GM18858 (cell line): ENCODE data around the gene FKBP2.
"Not testable (repeated sequence)": the region's sequence is repeated elsewhere in the genome, so short reads cannot be mapped to it uniquely, and the experiment has no call there.

ENCODE experiments used
- ATAC-seq: cut with Tn5 transposase; IDR thresholded peaks from one replicate; pipeline ENCODE4 v1.9.1; 2021; ENCODE audit not compliant: unreplicated experiment

The FKBP2 gene

DNA sequence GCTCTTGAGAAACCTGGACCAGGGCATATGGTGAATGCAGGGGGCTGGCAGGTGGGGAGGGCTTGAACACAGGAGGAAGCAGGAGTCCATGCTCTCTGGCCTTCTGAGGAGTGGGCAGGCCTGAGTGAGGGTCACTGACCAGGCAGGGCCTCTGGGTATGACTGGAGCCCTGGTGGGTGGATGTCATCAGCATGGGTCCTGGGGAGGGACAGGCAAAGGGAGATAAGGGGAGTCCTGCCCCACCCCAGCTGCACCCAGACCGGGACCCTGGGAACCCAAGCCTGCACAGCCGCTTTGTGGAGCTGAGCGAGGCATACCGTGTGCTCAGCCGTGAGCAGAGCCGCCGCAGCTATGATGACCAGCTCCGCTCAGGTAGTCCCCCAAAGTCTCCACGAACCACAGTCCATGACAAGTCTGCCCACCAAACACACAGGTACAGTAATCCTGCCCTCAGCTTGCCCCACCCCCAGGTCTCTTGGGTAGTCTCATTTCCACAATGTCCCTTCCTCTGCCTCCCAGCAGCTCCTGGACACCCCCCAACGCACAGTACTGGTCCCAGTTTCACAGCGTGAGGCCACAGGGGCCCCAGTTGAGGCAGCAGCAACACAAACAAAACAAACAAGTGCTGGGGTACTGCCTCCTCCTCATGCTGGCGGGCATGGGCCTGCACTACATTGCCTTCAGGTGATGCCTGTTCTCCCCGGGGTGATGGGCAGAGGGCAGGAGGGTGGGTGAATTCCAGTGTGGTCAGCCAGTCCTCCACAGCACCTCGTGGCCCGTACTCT lies 8.5 kb upstream of the FKBP2 start:
- ATAC-seq = no peak

GRCh38 chr11:64232967-64233315 lies 8.0 kb upstream of the FKBP2 start:
- no peak for ATAC-seq

DNA sequence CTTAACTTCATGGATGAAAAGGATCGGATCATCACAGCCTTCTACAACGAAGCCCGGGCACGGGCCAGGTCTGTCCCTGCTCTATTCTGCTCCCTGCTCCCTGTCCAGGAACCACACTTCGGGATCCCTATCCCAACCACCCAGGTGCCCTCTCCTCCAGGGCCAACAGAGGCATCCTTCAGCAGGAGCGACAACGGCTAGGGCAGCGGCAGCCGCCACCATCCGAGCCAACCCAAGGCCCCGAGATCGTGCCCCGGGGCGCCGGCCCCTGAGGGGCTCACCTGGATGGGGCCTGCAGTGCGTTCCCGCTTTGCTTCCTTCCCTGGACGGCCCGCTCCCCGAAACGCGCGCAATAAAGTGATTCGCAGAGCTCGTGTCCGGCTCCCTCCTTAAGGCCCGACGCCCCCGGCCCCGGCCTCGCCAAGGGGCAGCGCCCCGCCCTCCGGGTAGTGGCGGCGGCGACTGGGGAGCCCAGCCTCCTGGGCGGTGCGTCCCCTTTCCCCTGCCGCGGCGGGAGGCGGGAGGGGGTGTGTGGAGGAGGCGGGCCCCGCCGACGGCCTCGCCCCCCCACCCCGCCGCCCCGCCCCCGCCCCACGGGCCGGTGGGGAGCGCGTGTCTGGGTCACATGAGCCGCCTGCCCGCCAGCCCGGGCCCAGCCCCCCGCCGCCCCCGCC lies 6.8 kb upstream of the FKBP2 start, which contains the start of gene VEGFB:
VEGFB (plus strand) TSS at position 672 of the 674 bp plus-strand sequence. CDS start 250 bp downstream, outside the sequence.
- no peak for ATAC-seq

DNA sequence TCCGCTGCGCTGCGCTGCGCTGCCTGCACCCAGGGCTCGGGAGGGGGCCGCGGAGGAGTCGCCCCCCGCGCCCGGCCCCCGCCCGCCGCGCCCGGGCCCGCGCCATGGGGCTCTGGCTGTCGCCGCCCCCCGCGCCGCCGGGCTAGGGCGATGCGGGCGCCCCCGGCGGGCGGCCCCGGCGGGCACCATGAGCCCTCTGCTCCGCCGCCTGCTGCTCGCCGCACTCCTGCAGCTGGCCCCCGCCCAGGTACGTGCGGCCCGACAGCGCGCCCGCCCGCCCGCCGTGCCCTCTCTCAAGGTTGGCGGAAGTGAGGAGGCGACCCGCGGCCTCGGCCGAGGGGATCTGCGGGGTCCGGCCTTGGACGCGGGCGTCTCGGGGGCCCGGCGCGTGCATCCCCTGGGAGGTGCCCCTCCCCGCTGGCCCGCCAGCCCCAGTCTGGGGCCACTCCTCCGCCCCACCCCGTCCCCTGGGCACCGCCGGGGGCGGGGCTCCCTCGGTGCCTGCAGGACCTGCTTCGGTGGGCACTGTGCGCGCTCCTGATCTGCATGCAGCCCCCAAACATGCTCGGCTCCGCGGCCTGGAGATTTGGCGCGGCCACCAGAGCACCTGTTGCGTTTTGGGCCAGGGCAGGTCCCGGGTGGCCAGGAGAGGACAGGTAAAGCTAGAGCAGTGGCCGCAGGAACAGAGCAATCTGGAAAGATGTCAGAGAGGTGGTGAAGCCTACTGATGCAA lies 6.1 kb upstream of the FKBP2 start:
- no peak for ATAC-seq

GRCh38 chr11:64235437-64236161 lies 5.3 kb upstream of the FKBP2 start:
- ATAC-seq = no peak

GRCh38 chr11:64237484-64237951 lies 3.4 kb upstream of the FKBP2 start:
- ATAC-seq = no peak

- no peak for ATAC-seq
These were observed 2.8 kb upstream of the FKBP2 start for GRCh38 chr11:64238076-64238475.

GRCh38 chr11:64238999-64239398 lies 1.9 kb upstream of the FKBP2 start:
- ATAC-seq = no peak

DNA sequence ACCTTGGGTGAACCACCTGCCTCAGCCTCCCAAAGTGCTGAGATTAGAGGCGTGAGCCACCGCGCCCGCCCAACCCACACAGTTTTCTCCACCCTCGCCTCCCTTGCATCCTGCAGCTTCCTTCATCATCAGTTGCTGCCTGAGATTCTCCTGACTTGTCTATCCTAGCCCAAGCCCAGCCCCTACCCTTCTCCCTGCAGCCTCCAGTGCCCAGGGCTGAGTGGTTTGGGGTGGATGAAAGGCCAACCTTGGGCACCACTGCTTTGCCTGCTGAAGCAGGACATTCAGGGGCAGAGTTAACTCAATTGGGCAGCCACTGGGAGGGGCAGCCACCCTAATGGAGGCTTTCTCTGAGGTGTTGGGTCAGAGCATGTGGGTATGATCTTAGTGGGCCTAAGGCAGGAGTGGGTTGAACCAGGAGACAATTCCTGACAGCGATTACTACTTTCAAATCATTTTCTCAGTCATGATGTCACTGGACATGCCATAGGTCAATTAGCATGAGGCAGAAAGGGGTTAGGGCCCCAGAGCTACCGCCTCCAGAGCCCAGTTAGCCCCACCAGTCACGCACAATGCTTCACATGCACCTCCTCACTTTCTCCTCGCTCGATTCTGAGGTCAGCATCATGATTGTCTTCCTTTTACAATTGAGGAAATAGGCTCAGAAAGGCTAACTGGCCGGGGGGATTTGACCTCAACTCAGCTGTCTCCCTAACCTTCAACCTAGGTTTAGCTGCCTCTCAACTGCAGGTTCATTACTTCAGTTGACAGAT lies 1.0 kb upstream of the FKBP2 start:
- no peak for ATAC-seq

GRCh38 chr11:64241241-64241490 lies 271 bp downstream of the FKBP2 start:
- peak; percentile 43 for ATAC-seq

GRCh38 chr11:64241491-64242374 lies 838 bp downstream of the FKBP2 start:
- peak; percentile 2 for ATAC-seq

DNA sequence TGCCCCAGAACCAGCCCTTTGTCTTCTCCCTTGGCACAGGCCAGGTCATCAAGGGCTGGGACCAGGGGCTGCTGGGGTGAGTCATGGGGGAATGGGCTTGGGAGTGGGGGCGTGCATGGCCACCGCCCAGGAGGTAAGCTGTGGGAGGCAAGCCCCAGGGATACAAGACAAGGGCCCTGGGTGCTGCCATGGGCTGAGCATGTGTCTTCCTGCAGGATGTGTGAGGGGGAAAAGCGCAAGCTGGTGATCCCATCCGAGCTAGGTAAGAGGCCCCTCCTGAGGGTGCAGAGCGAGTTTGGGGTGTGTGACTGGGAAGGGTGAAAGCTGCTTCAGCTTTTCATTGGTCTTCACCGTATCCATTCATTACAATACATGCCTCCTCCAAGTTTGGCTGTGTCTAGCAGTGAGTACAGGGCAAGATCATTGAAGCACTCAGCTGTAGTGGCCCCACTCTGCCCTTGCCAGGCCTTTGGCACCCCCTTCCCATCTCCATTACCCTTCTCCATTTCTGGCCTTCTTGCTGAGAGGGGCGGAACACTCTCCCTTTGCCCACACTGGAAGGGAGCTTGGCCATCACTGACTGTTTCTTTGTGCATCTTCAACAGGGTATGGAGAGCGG lies 2.5 kb downstream of the FKBP2 start:
- ATAC-seq = no peak

DNA sequence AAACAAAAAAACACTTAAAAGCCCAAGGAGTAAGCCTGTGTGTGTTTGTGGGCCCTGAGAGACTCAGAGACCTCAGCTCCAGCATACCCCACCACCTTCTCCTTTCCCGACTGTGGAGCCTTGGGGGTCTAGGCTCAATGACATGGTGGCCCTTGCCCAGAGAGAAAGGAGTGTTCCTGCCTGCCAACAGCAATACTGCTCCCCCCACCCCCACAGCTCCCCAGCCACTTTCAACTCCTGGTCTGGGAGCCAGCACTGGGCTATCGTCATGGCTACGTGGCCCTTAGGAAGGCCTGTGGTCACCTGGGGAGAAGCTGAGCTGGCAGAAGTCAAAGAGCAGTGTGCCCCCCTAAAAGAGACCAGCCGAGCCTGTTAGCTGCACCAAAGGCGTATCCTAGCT lies 3.2 kb downstream of the FKBP2 start:
- no peak for ATAC-seq

DNA sequence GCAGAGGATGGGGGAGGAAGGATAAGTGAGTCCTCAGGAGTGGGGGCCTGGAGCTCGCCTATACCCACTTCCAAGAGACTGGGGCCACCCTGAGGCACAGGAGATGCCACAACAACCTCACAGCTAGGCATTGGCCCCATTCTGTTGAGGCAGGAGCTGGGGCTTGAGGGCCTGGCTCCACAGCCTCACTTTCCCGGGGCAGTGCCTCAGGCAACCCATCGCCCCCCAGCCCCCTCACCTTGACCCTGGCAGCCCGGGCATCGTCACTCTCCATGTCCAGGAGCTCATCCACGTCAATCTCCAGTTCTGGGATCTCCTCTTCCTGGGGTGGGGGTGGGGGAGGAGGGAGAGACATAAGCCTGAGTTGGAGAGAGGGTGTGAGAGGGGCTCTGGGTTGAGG lies 4.1 kb downstream of the FKBP2 start:
- no peak for ATAC-seq

DNA sequence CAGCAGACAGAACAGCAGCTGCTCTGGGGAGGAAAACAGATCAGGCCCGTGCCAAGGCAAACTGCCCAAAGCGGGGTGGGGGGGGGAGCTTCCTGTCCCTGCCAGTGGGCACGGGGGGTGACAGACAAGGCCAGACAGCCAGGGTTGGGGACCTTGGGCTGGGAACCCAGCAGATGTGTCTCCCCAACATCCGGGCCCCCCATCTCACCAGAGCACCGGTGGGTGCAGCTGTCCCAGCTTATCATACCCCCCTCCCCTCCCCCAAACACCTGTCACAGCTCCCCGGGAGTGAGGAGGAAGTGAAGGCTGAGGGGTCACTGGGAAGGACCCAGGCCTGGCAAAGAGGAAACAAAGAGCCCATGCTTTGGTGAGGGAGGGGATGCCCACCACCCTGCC lies 4.5 kb downstream of the FKBP2 start:
- ATAC-seq = no peak

- no peak for ATAC-seq
These were observed 5.1 kb downstream of the FKBP2 start for GRCh38 chr11:64245797-64246620.

GRCh38 chr11:64246621-64246870 lies 5.7 kb downstream of the FKBP2 start:
- not testable (repeated sequence) for ATAC-seq

DNA sequence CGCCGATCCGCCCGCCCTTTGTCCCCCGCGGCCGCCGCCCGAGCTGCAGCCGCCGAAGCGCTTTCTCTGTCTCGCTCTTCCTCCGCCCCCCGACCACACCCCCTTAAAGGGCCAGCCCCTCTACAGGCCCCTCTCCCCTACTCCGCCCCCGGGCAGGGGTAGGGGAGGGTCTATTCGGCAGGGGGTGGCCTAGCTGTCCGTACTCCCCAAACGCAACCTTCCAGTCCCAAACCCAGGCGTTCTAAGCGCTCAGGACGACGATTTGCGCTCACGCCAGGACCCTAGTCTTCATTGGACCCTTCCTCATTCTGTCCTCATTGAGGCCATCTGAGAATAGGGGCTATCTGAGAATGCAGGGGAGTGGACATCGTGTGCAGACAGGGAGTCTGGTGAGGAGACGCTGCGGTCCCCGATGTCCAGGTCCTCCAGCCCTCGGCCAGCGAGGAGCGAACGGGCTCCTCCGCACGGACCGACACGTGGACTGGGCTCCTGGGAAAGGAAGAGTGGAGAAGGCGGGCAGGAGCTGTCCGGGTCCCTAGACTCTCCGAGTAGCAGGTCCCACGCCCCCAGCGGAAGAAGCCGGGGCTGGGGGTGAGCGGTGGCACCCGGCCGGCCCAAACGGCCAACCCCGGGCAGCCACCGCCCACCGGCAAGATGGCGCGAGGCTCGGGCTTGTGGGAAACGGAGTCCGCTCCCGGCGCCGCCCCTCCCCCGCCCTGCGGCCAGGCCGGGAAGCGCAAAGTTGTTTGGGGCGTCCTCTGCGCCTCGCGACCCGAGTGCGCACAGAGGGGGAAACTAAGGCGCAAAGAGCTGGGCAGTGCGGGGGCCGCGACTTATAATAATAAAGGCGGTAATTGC lies 6.2 kb downstream of the FKBP2 start, which contains the start of gene PPP1R14B:
PPP1R14B (minus strand) TSS at position 73 of the 858 bp plus-strand sequence. CDS start 270 bp downstream, outside the sequence.
- no peak for ATAC-seq
